Transverse colon (tissue), 4 donors: ENCODE measurements around the gene TRMT44. TPM values are rescaled to one million over a fixed set of nuclear protein-coding genes. Genes with fewer than 3 reads are reported as not detected.
A peak's percentile ranks its signal among the peaks of the same experiment; 100 is the strongest.

Experiments
- DNase-seq: peaks from one replicate; pipeline ENCODE4 v3.0.0-alpha.2; 2019
- H3K27ac ChIP-seq, 4 donors: fragments of 200-600 bp; sonication (generic); 2 replicates each; pipeline ENCODE4 v1.5.1; 2016 to 2018; ENCODE audit warnings: inconsistent platforms in 4 of 4
- H3K27me3 ChIP-seq: fragments of 200-600 bp; sonication (generic); 2 replicates; pipeline ENCODE4 v1.5.1; 2017; ENCODE audit warnings: inconsistent platforms
- H3K36me3 ChIP-seq, 4 donors: fragments of 200-600 bp; sonication (generic); 2 replicates each; pipeline ENCODE4 v1.5.1; 2017 to 2019; ENCODE audit warnings: inconsistent platforms in 4 of 4
- H3K4me1 ChIP-seq, 4 donors: fragments of 200-600 bp; sonication (generic); 2 replicates each; pipeline ENCODE4 v1.5.1; 2017 to 2020; ENCODE audit warnings: inconsistent platforms in 4 of 4
- H3K4me3 ChIP-seq, 4 donors: fragments of 200-600 bp; sonication (generic); 1 replicate in 1 of 4; 2 replicates in 3 of 4; pipeline versions ENCODE4 v1.5.1 to v1.6.1; 2017 to 2019; ENCODE audit warnings: inconsistent platforms in 4 of 4
- H3K9me3 ChIP-seq, 2 donors: fragments of 200-600 bp; sonication (generic); 2 replicates each; pipeline ENCODE4 v1.5.1; 2017 to 2019; ENCODE audit warnings: inconsistent platforms in 2 of 2
- CTCF ChIP-seq, 5 experiments: fragments of 200-600 bp in 3 of 5; fragments of 450-650 bp in 2 of 5; sonication (generic) in 3 of 5; IDR thresholded peaks; 1 replicate in 2 of 5; 2 replicates in 3 of 5; pipeline ENCODE4 v1.5.1; 2016 to 2017; ENCODE audit warnings: antibody characterized with exemption in 5 of 5, inconsistent platforms in 3 of 5, mild to moderate bottlenecking in 2 of 5, moderate library complexity in 1 of 5
- EP300 ChIP-seq: sonication (generic); formaldehyde crosslinking; IDR thresholded peaks from one replicate; pipeline ENCODE4 v1.6.1; 2017; ENCODE audit warnings: antibody characterized with exemption, low read depth
- POLR2A ChIP-seq: fragments of 450-650 bp; IDR thresholded peaks from one replicate; pipeline ENCODE4 v1.6.1; 2016; ENCODE audit warnings: antibody characterized with exemption, mild to moderate bottlenecking, moderate library complexity
- POLR2AphosphoS5 ChIP-seq, 3 donors: sonication (generic); formaldehyde crosslinking; IDR thresholded peaks; one replicate each; pipeline ENCODE4 v1.6.1; 2016; ENCODE audit warnings: antibody characterized with exemption in 3 of 3
- WGBS, 2 donors: methylation state at CpG; one replicate each; pipeline ENCODE4 v1.1.5; 2018; ENCODE audit warnings: low coverage in 1 of 2; 5-methylcytosine and 5-hydroxymethylcytosine counted together
- in situ Hi-C, 4 donors: fragments of 200-750 bp; cut with MboI; loops; one replicate each; pipeline versions ENCODE4 v1.15.0 to v1.15.1; 2017; ENCODE audit warnings: low sequenced_read_pairs in 3 of 4, low pct_ligation_motif_present in 1 of 4, low pct_unique_long_range_greater_than_20kb in 1 of 4
- intact Hi-C: fragments of 100-400 bp; cut with DNase I; formaldehyde crosslinking; loops from one replicate; pipeline ENCODE4 v1.15.1; 2023; ENCODE audit warnings: low total_unique reads
- total RNA-seq, 4 donors: library from RNA; depleted of rRNA; stranded (reverse); fragments of >200 nt; gene quantifications; one replicate each; pipeline ENCODE4 v1.1.0, GENCODE V29; 2016

Gene TRMT44
- total RNA-seq, 4 donors from 2014 or later: 19.1 to 190 (median 29.7) TPM

DNA sequence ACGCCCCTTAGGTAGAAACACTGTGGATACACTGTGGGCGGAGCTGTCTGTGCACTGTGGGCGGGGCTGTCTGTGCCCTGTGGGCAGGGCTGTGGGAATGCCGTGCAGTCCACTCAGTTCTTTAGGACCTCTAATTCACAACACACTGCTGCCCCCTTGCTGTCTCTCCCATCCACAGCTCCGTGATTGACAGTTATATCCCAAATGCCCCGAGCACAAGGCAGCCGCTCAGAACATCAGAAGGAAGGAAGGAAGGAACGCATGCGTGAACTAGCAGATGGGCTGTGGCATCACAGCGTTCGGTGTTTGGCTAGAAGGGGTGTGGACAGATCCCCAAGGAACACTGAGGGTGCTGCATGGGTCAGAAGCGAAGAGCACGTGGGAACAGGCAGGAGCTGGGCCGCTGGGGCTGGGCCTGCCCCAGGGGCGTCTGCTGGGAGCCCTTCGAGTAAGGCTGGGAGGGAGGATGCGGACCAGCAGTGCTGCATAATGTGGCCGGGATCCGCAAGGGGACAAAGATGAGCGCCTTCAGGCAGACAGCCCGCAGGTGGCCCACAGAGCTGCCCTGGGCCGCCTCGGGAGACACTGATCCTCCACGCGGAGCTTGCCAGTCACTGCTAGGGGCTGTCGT lies 29.8 kb upstream of the TRMT44 start:
- H3K36me3 ChIP-seq: peaks cover 0 to 4% (median 2%) of the 10 kb centered on the region in 4 donors
- intact Hi-C loops: no loop called here
- no peak overlapping the region for H3K27ac ChIP-seq
- DNase-seq: peak; percentile 55
- peaks cover 0 to 15% (median 7%) of the 10 kb centered on the region in 4 donors for H3K4me1 ChIP-seq
- in situ Hi-C loops: loop anchor here in 2 of 4 donors (25.0 kb wide), 2 partner anchors 173 to 248 kb away; partner anchors contain the start of gene ABLIM2 (in 1 of the 2)
- H3K4me3 ChIP-seq: no peak overlapping the region
- TF ChIP-seq POLR2AphosphoS5 (IDR thresholded peaks at IDR 0.05): no peak
- TF ChIP-seq CTCF (IDR thresholded peaks at IDR 0.05): peak in 2 of 5 experiments; percentile 21 to 32
- H3K27me3 ChIP-seq: no peaks in the 10 kb centered on the region
- WGBS, 2 donors: 80 to 82% methylated on average over 7 to 25 of the region's 26 CpGs
- no peaks in the 10 kb centered on the region for H3K9me3 ChIP-seq

DNA sequence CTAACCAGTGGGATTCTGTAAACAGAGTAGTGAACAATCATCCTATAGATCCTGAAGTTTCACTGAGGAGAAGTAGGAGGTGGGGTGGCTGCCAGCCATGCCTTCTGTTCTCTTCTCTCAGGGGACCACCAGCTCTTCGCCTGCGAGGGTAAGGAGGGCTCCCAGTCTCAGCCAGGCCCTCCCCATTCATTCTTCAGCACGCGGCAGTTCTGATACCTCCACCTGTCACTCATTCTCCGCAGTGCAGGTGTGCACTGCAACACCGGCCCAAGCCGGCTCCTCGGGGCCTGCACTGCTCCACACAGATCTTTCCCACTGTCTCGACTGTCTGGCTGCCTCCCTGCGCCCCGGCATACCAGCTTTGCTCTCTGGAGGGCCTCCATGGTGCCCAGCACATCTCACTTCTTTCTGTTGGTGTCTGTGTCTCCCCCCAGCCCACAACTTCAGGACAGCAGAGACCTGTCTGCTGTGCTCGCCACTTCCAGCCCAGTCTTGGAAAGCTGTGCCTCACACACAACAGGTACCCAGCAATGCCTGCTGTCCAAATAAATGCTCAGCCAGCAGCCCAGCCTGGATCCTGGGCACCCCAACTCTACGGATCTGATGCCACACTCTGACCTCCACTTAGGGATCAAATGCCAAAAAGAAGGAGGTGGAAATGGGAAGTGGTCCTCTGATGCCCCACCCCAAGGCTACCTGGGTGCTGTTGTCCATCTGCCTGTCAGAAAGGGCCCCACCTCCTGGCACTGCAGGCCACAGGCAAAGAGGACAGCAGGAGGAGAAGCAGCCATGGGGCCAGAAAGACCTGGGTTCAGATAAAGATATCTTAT lies 29.0 kb upstream of the TRMT44 start:
- peaks cover 0 to 4% (median 2%) of the 10 kb centered on the region in 4 donors for H3K36me3 ChIP-seq
- TF ChIP-seq CTCF (IDR thresholded peaks at IDR 0.05) (no peak), EP300 (no peak), POLR2AphosphoS5 (IDR thresholded peaks at IDR 0.05) (no peak), POLR2A (no peak)
- whole genome bisulfite sequencing, 2 donors: 92 to 100% methylated on average over 7 to 13 of the region's 13 CpGs

GRCh38 chr4:8412288-8412687 lies 28.3 kb upstream of the TRMT44 start:
- Histone ChIP-seq H3K36me3 (peaks cover 0 to 4% (median 2%) of the 10 kb centered on the region in 4 donors), H3K27me3 (no peaks in the 10 kb centered on the region), H3K4me1 (peaks cover 0 to 15% (median 7%) of the 10 kb centered on the region in 4 donors), H3K27ac (no peak overlapping the region), H3K4me3 (no peak overlapping the region), H3K9me3 (no peaks in the 10 kb centered on the region)
- WGBS, 2 donors: 91 to 95% methylated on average over 4 to 5 of the region's 5 CpGs
- in situ Hi-C loops (loop anchor here in 2 of 4 donors (25.0 kb wide), 2 partner anchors 175 to 250 kb away; partner anchors contain the start of gene ABLIM2 (in 1 of the 2)), intact Hi-C loops (no loop called here)
- no peak for TF ChIP-seq POLR2AphosphoS5 (IDR thresholded peaks at IDR 0.05)
- TF ChIP-seq POLR2A: no peak
- no peak for TF ChIP-seq CTCF (IDR thresholded peaks at IDR 0.05)
- TF ChIP-seq EP300: no peak
- DNase-seq: no peak

More for the DNA sequence above, 29.0 kb upstream of the TRMT44 start:
- Histone ChIP-seq H3K9me3 (no peaks in the 10 kb centered on the region), H3K4me3 (no peak overlapping the region), H3K27ac (no peak overlapping the region), H3K27me3 (no peaks in the 10 kb centered on the region), H3K4me1 (peaks cover 0 to 15% (median 7%) of the 10 kb centered on the region in 4 donors)
- intact Hi-C loops (no loop called here), in situ Hi-C loops (loop anchor here in 2 of 4 donors (25.0 kb wide), 2 partner anchors 174 to 249 kb away; partner anchors contain the start of gene ABLIM2 (in 1 of the 2))
- DNase-seq: no peak

GRCh38 chr4:8414377-8414776 lies 26.2 kb upstream of the TRMT44 start:
- Histone ChIP-seq H3K9me3 (no peaks in the 10 kb centered on the region), H3K4me1 (peaks cover 0 to 5% (median 2%) of the 10 kb centered on the region in 4 donors), H3K4me3 (no peak overlapping the region), H3K36me3 (peaks cover 0 to 4% (median 2%) of the 10 kb centered on the region in 4 donors), H3K27me3 (no peaks in the 10 kb centered on the region), H3K27ac (no peak overlapping the region)
- intact Hi-C loops: no loop called here
- no peak for TF ChIP-seq POLR2AphosphoS5 (IDR thresholded peaks at IDR 0.05)
- TF ChIP-seq CTCF (IDR thresholded peaks at IDR 0.05): no peak
- no peak for TF ChIP-seq EP300
- no peak for TF ChIP-seq POLR2A
- in situ Hi-C loops: loop anchor here in 2 of 4 donors (25.0 kb wide), 2 partner anchors 177 to 252 kb away; partner anchors contain the start of gene ABLIM2 (in 1 of the 2)
- 77% methylated on average over 2 of the region's 2 CpGs; no CpG with 5 or more reads in 1 of the 2 donors for WGBS, 2 donors
- no peak for DNase-seq
